Lower lobe of right lung (tissue), 2 donors: ENCODE measurements around the gene FBRSL1. TPM values are rescaled to one million over a fixed set of nuclear protein-coding genes. Genes with fewer than 3 reads are reported as not detected.
A peak's percentile ranks its signal among the peaks of the same experiment; 100 is the strongest.

Experiments
- ATAC-seq, 2 donors: fragments of 200-7000 bp; cut with Tn5 transposase; one replicate each; pipeline ENCODE4 v1.9.1; 2020 to 2022; ENCODE audit warnings: mild to moderate bottlenecking in 2 of 2, moderate library complexity in 2 of 2
- DNase-seq: peaks from one replicate; pipeline ENCODE4 v3.0.0-alpha.2; 2020
- H3K27ac ChIP-seq: fragments of 200-600 bp; one replicate; pipeline ENCODE4 v1.8.0; 2022
- H3K27me3 ChIP-seq: fragments of 200-600 bp; one replicate; pipeline ENCODE4 v1.8.0; 2022; ENCODE audit warnings: low read depth
- H3K36me3 ChIP-seq: fragments of 200-600 bp; one replicate; pipeline ENCODE4 v1.8.0; 2022; ENCODE audit warnings: mild to moderate bottlenecking
- H3K4me1 ChIP-seq: fragments of 200-600 bp; one replicate; pipeline ENCODE4 v1.8.0; 2022
- H3K4me3 ChIP-seq: fragments of 200-600 bp; one replicate; pipeline ENCODE4 v1.8.0; 2022; ENCODE audit warnings: mild to moderate bottlenecking
- H3K9me3 ChIP-seq: fragments of 200-600 bp; one replicate; pipeline ENCODE4 v1.8.0; 2022
- CTCF ChIP-seq: fragments of 200-600 bp; IDR thresholded peaks from one replicate; pipeline ENCODE4 v1.8.0; 2022; ENCODE audit warnings: antibody characterized with exemption, mild to moderate bottlenecking
- intact Hi-C: fragments of 100-400 bp; cut with DNase I; formaldehyde crosslinking; loops from one replicate; pipeline ENCODE4 v1.11.0; 2022
- total RNA-seq: library from RNA; stranded (reverse); fragmentation: NEBNext Ultra II Directional; extraction: Animal tissue kit (Norgen Biotek cat#: 25700); gene quantifications from one replicate; pipeline ENCODE4 v1.2.1, GENCODE V29; 2021
- donor health status: DM: no; HTN: yes; CAD: no; lungs with severe emphysema.

The FBRSL1 gene
- total RNA-seq, 1 donor from 2014 or later, result 47.6 TPM

- H3K4me1 ChIP-seq, result no peaks in the 10 kb centered on the region
- no peak overlapping the region for H3K4me3 ChIP-seq
- H3K27me3 ChIP-seq, result peaks cover 16% of the 10 kb centered on the region
- intact Hi-C loops, result no loop called here
- H3K9me3 ChIP-seq, result no peaks in the 10 kb centered on the region
- H3K27ac ChIP-seq, result no peak overlapping the region
- DNase-seq (peak; percentile 48), ATAC-seq (no peak)
- no peak for TF ChIP-seq CTCF
- no peaks in the 10 kb centered on the region for H3K36me3 ChIP-seq
These were observed 23.4 kb upstream of the FBRSL1 start for GRCh38 chr12:132466241-132467201.

- no peaks in the 10 kb centered on the region for H3K4me1 ChIP-seq
- H3K27me3 ChIP-seq, result peaks cover 20% of the 10 kb centered on the region
- no peaks in the 10 kb centered on the region for H3K36me3 ChIP-seq
- no peak for DNase-seq
- TF ChIP-seq CTCF, result no peak
- no peak overlapping the region for H3K4me3 ChIP-seq
- intact Hi-C loops, result no loop called here
- H3K9me3 ChIP-seq, result no peaks in the 10 kb centered on the region
- H3K27ac ChIP-seq, result no peak overlapping the region
- no peak for ATAC-seq
These were observed 22.4 kb upstream of the FBRSL1 start for GRCh38 chr12:132467511-132467910.

GRCh38 chr12:132469423-132469822 is 20.5 kb upstream of the FBRSL1 start:
- Histone ChIP-seq H3K27ac (no peak overlapping the region), H3K36me3 (no peaks in the 10 kb centered on the region), H3K27me3 (peaks cover 20% of the 10 kb centered on the region), H3K9me3 (no peaks in the 10 kb centered on the region), H3K4me1 (no peaks in the 10 kb centered on the region), H3K4me3 (no peak overlapping the region)
- DNase-seq (no peak), ATAC-seq (no peak)
- no peak for TF ChIP-seq CTCF
- intact Hi-C loops, result no loop called here

- intact Hi-C loops, result no loop called here
- no peak for TF ChIP-seq CTCF
- Histone ChIP-seq H3K9me3 (no peaks in the 10 kb centered on the region), H3K36me3 (no peaks in the 10 kb centered on the region), H3K27ac (no peak overlapping the region), H3K4me1 (no peaks in the 10 kb centered on the region), H3K4me3 (no peak overlapping the region), H3K27me3 (peaks cover 17% of the 10 kb centered on the region)
- no peak for DNase-seq
- no peak for ATAC-seq
These were observed 19.6 kb upstream of the FBRSL1 start for GRCh38 chr12:132470397-132470796.

- H3K27ac ChIP-seq, result no peak overlapping the region
- H3K4me1 ChIP-seq, result no peaks in the 10 kb centered on the region
- intact Hi-C loops, result no loop called here
- TF ChIP-seq CTCF, result no peak
- H3K4me3 ChIP-seq, result no peak overlapping the region
- DNase-seq (no peak), ATAC-seq (peak; percentile 75 to 76)
- no peaks in the 10 kb centered on the region for H3K36me3 ChIP-seq
- no peaks in the 10 kb centered on the region for H3K9me3 ChIP-seq
- peaks cover 8% of the 10 kb centered on the region for H3K27me3 ChIP-seq
These were observed 18.7 kb upstream of the FBRSL1 start for GRCh38 chr12:132471011-132471857.
